ENCODE data around the gene PDE4D. TPM values are rescaled to one million over a fixed set of nuclear protein-coding genes. Genes with fewer than 3 reads are reported as not detected.

Gene PDE4D
- total RNA-seq, 1 experiment from 2014 or later = 2.1 TPM

GRCh38 chr5:59479086-59479485 lies 414.4 kb downstream of the PDE4D start:
- no peaks in the 10 kb centered on the region for H3K9me3 ChIP-seq (ENCODE audit: control insufficient read depth, low read depth, low read length)
- no peak for TF ChIP-seq CTCF (conservative IDR thresholded peaks at IDR 0.05)
- no peak overlapping the region for H2BK5ac ChIP-seq (ENCODE audit: insufficient read length, low read length)
- no peak overlapping the region for H3K4ac ChIP-seq (ENCODE audit: low read depth, low read length)
- H2BK120ac ChIP-seq (ENCODE audit: low read depth, low read length, poor library complexity, severe bottlenecking) = no peak overlapping the region
- no peak overlapping the region for H2BK15ac ChIP-seq (ENCODE audit: low read depth, low read length)
- Mint-ChIP-seq H3K4me3 (no peak overlapping the region), H3K9me3 (no peaks in the 10 kb centered on the region), H3K4me1 (peaks cover 9 to 20% of the 10 kb centered on the region in 2 experiments), H3K27ac (no peak overlapping the region), H3K27me3 (ENCODE audit: low read depth) (no peaks in the 10 kb centered on the region), H3K36me3 (ENCODE audit: insufficient read depth in 1 of 3, low read depth in 3 of 3) (no peaks in the 10 kb centered on the region)
- H4K20me1 ChIP-seq (ENCODE audit: control insufficient read depth, insufficient read depth, insufficient read length) = no peaks in the 10 kb centered on the region
- no peaks in the 10 kb centered on the region for H3K4me1 ChIP-seq (ENCODE audit: insufficient read depth, low read length)
- H3K56ac ChIP-seq (ENCODE audit: insufficient read length, low read depth, low read length) = no peak overlapping the region
- H3K18ac ChIP-seq (ENCODE audit: insufficient read length, low read depth, low read length) = no peak overlapping the region
- H3T11ph ChIP-seq (ENCODE audit: low read length) = no peak overlapping the region
- H3K79me2 ChIP-seq (ENCODE audit: insufficient read depth, low read length) = no peaks in the 10 kb centered on the region
- H4K5ac ChIP-seq (ENCODE audit: insufficient read length, low read depth, low read length) = no peak overlapping the region
- H2BK12ac ChIP-seq (ENCODE audit: insufficient read length, low read depth, low read length) = no peak overlapping the region
- no peak overlapping the region for H2BK20ac ChIP-seq (ENCODE audit: low read depth, low read length, poor library complexity, severe bottlenecking)
- no peak overlapping the region for H2AFZ ChIP-seq (ENCODE audit: low read length)
- no peak for DNase-seq
- WGBS (ENCODE audit: extremely low coverage, insufficient read length, low lambda C conversion rate) = no CpG with 5 or more reads among the region's 2 CpGs
- H3K79me1 ChIP-seq (ENCODE audit: insufficient read depth, low read depth, low read length, poor library complexity, severe bottlenecking) = no peaks in the 10 kb centered on the region
- H2AK5ac ChIP-seq (ENCODE audit: insufficient read length, low read length) = no peak overlapping the region
- H3K14ac ChIP-seq (ENCODE audit: insufficient read depth, low read length) = no peak overlapping the region
- no peak overlapping the region for H4K8ac ChIP-seq (replicated peaks; ENCODE audit: insufficient read length, low read depth, low read length)
- H3K4me2 ChIP-seq (ENCODE audit: insufficient read depth, insufficient read length, low read length) = no peak overlapping the region
- H3K23ac ChIP-seq (ENCODE audit: insufficient read length, low read depth, low read length) = no peak overlapping the region
- no peak overlapping the region for H4K91ac ChIP-seq (ENCODE audit: insufficient read length, low read depth, low read length)
- no peak overlapping the region for H3K27ac ChIP-seq (ENCODE audit: insufficient read length, low read depth, low read length)
- H3K27me3 ChIP-seq (ENCODE audit: insufficient read depth, low read length) = no peaks in the 10 kb centered on the region
- no peaks in the 10 kb centered on the region for H3K23me2 ChIP-seq (ENCODE audit: insufficient read length, low read depth, low read length, poor library complexity, severe bottlenecking)
- no peak overlapping the region for H3K9ac ChIP-seq (ENCODE audit: extremely low read depth, insufficient read length, low read length)
